HEK293 (cell line): ENCODE data around the gene BRPF1.

Experiments used
- HOXA7 ChIP-seq: sonication (generic); formaldehyde crosslinking; IDR thresholded peaks from 2 replicates; pipeline ENCODE4 v1.8.1; 2022; ENCODE audit warnings: missing genetic modification reagents, borderline replicate concordance
- KLF1 ChIP-seq: fragments of 450-650 bp; formaldehyde crosslinking; IDR thresholded peaks from 2 replicates; pipeline ENCODE4 v1.5.1; 2016; ENCODE audit warnings: missing biosample characterization, missing genetic modification characterization
- KLF7 ChIP-seq: fragments of 450-650 bp; formaldehyde crosslinking; IDR thresholded peaks from 2 replicates; pipeline ENCODE4 v1.5.1; 2016; ENCODE audit warnings: missing biosample characterization, missing genetic modification characterization, borderline replicate concordance
- MZF1 ChIP-seq: fragments of 450-650 bp; formaldehyde crosslinking; IDR thresholded peaks from 2 replicates; pipeline ENCODE4 v1.5.1; 2017; ENCODE audit warnings: missing biosample characterization, missing genetic modification characterization, borderline replicate concordance
- OSR2 ChIP-seq: fragments of 450-650 bp; formaldehyde crosslinking; IDR thresholded peaks from 2 replicates; pipeline ENCODE4 v1.5.1; 2016; ENCODE audit warnings: missing biosample characterization, missing genetic modification characterization
- OVOL3 ChIP-seq: fragments of 450-650 bp; formaldehyde crosslinking; IDR thresholded peaks from 2 replicates; pipeline ENCODE4 v1.5.1; 2016; ENCODE audit warnings: missing biosample characterization, missing genetic modification characterization
- PRDM4 ChIP-seq: fragments of 450-650 bp; formaldehyde crosslinking; IDR thresholded peaks from 2 replicates; pipeline ENCODE4 v1.5.1; 2017; ENCODE audit warnings: missing biosample characterization, missing genetic modification characterization
- SETDB1 ChIP-seq: IDR thresholded peaks from one replicate; pipeline ENCODE4 v1.6.1; 2017; ENCODE audit warnings: mild to moderate bottlenecking, low read length, moderate library complexity, mixed read lengths; ENCODE audit not compliant: insufficient read length
- ZBTB20 ChIP-seq: fragments of 450-650 bp; formaldehyde crosslinking; IDR thresholded peaks from 2 replicates; pipeline ENCODE4 v1.5.1; 2016; ENCODE audit warnings: missing biosample characterization, missing genetic modification characterization
- ZFP69B ChIP-seq: fragments of 450-650 bp; formaldehyde crosslinking; IDR thresholded peaks from 2 replicates; pipeline ENCODE4 v1.5.1; 2016; ENCODE audit warnings: missing biosample characterization, missing genetic modification characterization
- ZNF202 ChIP-seq: fragments of 450-650 bp; formaldehyde crosslinking; IDR thresholded peaks from 2 replicates; pipeline ENCODE4 v1.5.1; 2016; ENCODE audit warnings: missing biosample characterization, missing genetic modification characterization, borderline replicate concordance
- ZNF239 ChIP-seq: fragments of 450-650 bp; formaldehyde crosslinking; IDR thresholded peaks from 2 replicates; pipeline ENCODE4 v1.5.1; 2016; ENCODE audit warnings: missing biosample characterization, missing genetic modification characterization
- ZNF266 ChIP-seq: fragments of 450-650 bp; formaldehyde crosslinking; IDR thresholded peaks from 2 replicates; pipeline ENCODE4 v1.5.1; 2016; ENCODE audit warnings: missing biosample characterization, missing genetic modification characterization, low read depth
- ZNF302 ChIP-seq: fragments of 450-650 bp; formaldehyde crosslinking; IDR thresholded peaks from 2 replicates; pipeline ENCODE4 v1.5.1; 2016; ENCODE audit warnings: missing biosample characterization, missing genetic modification characterization, low read depth
- ZNF335 ChIP-seq: fragments of 450-650 bp; formaldehyde crosslinking; conservative IDR thresholded peaks from 2 replicates; pipeline ENCODE4 v1.5.1; 2016; ENCODE audit warnings: missing biosample characterization, missing genetic modification characterization
- ZNF426 ChIP-seq: fragments of 450-650 bp; formaldehyde crosslinking; IDR thresholded peaks from 2 replicates; pipeline ENCODE4 v1.5.1; 2017; ENCODE audit warnings: missing biosample characterization, missing genetic modification characterization, mild to moderate bottlenecking, inconsistent platforms, moderate library complexity
- ZNF558 ChIP-seq: fragments of 450-650 bp; formaldehyde crosslinking; IDR thresholded peaks from 2 replicates; pipeline ENCODE4 v1.5.1; 2016; ENCODE audit warnings: missing biosample characterization, missing genetic modification characterization
- ZNF571 ChIP-seq: fragments of 450-650 bp; formaldehyde crosslinking; IDR thresholded peaks from 2 replicates; pipeline ENCODE4 v1.5.0; 2017; ENCODE audit warnings: missing biosample characterization, missing genetic modification characterization
- ZNF610 ChIP-seq: fragments of 450-650 bp; formaldehyde crosslinking; IDR thresholded peaks from 2 replicates; pipeline ENCODE4 v1.5.1; 2016; ENCODE audit warnings: missing biosample characterization, missing genetic modification characterization, borderline replicate concordance
- ZNF621 ChIP-seq: fragments of 450-650 bp; formaldehyde crosslinking; IDR thresholded peaks from 2 replicates; pipeline ENCODE4 v1.5.1; 2017; ENCODE audit warnings: missing biosample characterization, missing genetic modification characterization
- ZNF626 ChIP-seq: fragments of 450-650 bp; sonication (Bioruptor Pico); formaldehyde crosslinking; IDR thresholded peaks from 2 replicates; pipeline ENCODE4 v1.5.1; 2018; ENCODE audit warnings: missing biosample characterization, missing genetic modification characterization, inconsistent platforms
- ZNF639 ChIP-seq: fragments of 450-650 bp; formaldehyde crosslinking; IDR thresholded peaks from 2 replicates; pipeline ENCODE4 v1.5.1; 2016; ENCODE audit warnings: missing biosample characterization, missing genetic modification characterization
- ZNF645 ChIP-seq: fragments of 450-650 bp; formaldehyde crosslinking; IDR thresholded peaks from 2 replicates; pipeline ENCODE4; 2016; ENCODE audit warnings: missing biosample characterization, missing genetic modification characterization
- ZNF658 ChIP-seq: fragments of 450-650 bp; formaldehyde crosslinking; IDR thresholded peaks from 2 replicates; pipeline ENCODE4; 2016; ENCODE audit warnings: missing biosample characterization, missing genetic modification characterization
- TF ChIP-seq, protein P1 (sequence below): fragments of 450-650 bp; formaldehyde crosslinking; IDR thresholded peaks from 2 replicates; pipeline ENCODE4 v1.5.1; 2016; ENCODE audit warnings: missing biosample characterization, missing genetic modification characterization
- TF ChIP-seq, protein P2 (sequence below): fragments of 450-650 bp; formaldehyde crosslinking; IDR thresholded peaks from 2 replicates; pipeline ENCODE4 v1.5.1; 2016; ENCODE audit warnings: missing biosample characterization, missing genetic modification characterization, low read depth
- TF ChIP-seq, protein P3 (sequence below): fragments of 450-650 bp; formaldehyde crosslinking; IDR thresholded peaks from 2 replicates; pipeline ENCODE4 v1.5.1; 2016; ENCODE audit warnings: missing biosample characterization, missing genetic modification characterization, borderline replicate concordance

BRPF1 gene

DNA sequence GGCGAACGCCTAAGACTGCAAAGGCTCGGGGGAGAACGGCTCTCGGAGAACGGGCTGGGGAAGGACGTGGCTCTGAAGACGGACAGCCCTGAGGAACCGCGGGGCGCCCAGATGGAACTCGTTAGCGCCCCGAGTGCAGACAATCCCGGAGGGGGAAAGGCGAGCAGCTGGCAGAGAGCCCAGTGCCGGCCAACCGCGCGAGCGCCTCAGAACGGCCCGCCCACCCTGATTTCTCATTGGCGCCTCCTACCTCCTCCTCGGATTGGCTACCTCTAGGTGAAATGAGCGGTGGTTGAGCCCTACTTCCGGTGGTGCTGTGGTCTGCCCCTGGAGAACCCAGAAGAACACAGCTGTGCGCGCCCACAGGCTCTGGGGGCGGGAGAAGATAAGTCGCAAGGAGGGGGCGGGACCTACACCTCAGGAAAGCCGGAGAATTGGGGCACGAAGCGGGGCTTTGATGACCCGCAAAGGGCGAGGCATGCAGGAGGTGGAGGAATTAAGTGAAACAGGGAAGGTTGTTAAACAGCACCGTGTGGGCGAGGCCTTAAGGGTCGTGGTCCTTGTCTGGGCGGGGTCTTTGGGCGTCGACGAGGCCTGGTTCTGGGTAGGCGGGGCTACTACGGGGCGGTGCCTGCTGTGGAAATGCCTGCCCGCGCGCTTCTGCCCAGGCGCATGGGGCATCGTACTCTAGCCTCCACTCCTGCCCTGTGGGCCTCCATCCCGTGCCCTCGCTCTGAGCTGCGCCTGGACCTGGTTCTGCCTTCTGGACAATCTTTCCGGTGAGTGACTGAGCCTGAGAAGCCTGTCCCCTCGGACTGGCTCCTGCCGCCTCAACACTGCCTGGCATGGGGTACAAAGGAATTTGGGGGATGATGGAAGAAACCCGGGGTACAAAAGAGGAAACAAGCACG, 18.4 kb downstream of the BRPF1 start, which contains the start of gene OGG1 (continued):
- peak; percentile 82 for TF ChIP-seq ZBTB20 (tag by site-specific recombination)
- TF ChIP-seq KLF1 (tag by site-specific recombination), result peak; percentile 98
- TF ChIP-seq ZNF658, result no peak
- TF ChIP-seq ZNF266 (tag by site-specific recombination), result no peak
- TF ChIP-seq, protein P1, sequence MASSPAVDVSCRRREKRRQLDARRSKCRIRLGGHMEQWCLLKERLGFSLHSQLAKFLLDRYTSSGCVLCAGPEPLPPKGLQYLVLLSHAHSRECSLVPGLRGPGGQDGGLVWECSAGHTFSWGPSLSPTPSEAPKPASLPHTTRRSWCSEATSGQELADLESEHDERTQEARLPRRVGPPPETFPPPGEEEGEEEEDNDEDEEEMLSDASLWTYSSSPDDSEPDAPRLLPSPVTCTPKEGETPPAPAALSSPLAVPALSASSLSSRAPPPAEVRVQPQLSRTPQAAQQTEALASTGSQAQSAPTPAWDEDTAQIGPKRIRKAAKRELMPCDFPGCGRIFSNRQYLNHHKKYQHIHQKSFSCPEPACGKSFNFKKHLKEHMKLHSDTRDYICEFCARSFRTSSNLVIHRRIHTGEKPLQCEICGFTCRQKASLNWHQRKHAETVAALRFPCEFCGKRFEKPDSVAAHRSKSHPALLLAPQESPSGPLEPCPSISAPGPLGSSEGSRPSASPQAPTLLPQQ (tag by site-specific recombination), result 0 out of 2 replicates have a peak, but pooled peaks have one; percentile 47
- peak; percentile 30; the same call in 1 of the 2 replicates for TF ChIP-seq ZFP69B (tag by site-specific recombination)
- TF ChIP-seq ZNF202, result no peak
- TF ChIP-seq SETDB1, result no peak
- no peak for TF ChIP-seq ZNF426
- TF ChIP-seq ZNF571, result no peak
- TF ChIP-seq ZNF610 (tag by site-specific recombination), result peak; percentile 79; the same call in 1 of the 2 replicates
- TF ChIP-seq ZNF626 (tag by site-specific recombination), result no peak
- peak; percentile 97 for TF ChIP-seq KLF7 (tag by site-specific recombination)
- TF ChIP-seq OSR2 (tag by site-specific recombination), result no peak
- TF ChIP-seq OVOL3 (tag by site-specific recombination), result no peak; the same call in 1 of the 2 replicates
- no peak for TF ChIP-seq ZNF302
- TF ChIP-seq ZNF621 (tag by site-specific recombination), result no peak
- no peak for TF ChIP-seq PRDM4 (tag by site-specific recombination)
- TF ChIP-seq MZF1 (tag by site-specific recombination), result no peak
- TF ChIP-seq ZNF335, result peak; percentile 96
- TF ChIP-seq, protein P2, sequence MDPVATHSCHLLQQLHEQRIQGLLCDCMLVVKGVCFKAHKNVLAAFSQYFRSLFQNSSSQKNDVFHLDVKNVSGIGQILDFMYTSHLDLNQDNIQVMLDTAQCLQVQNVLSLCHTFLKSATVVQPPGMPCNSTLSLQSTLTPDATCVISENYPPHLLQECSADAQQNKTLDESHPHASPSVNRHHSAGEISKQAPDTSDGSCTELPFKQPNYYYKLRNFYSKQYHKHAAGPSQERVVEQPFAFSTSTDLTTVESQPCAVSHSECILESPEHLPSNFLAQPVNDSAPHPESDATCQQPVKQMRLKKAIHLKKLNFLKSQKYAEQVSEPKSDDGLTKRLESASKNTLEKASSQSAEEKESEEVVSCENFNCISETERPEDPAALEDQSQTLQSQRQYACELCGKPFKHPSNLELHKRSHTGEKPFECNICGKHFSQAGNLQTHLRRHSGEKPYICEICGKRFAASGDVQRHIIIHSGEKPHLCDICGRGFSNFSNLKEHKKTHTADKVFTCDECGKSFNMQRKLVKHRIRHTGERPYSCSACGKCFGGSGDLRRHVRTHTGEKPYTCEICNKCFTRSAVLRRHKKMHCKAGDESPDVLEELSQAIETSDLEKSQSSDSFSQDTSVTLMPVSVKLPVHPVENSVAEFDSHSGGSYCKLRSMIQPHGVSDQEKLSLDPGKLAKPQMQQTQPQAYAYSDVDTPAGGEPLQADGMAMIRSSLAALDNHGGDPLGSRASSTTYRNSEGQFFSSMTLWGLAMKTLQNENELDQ (tag by site-specific recombination), result no peak
- TF ChIP-seq HOXA7 (CRISPR knock-in tag), result no peak
- TF ChIP-seq, protein P3, sequence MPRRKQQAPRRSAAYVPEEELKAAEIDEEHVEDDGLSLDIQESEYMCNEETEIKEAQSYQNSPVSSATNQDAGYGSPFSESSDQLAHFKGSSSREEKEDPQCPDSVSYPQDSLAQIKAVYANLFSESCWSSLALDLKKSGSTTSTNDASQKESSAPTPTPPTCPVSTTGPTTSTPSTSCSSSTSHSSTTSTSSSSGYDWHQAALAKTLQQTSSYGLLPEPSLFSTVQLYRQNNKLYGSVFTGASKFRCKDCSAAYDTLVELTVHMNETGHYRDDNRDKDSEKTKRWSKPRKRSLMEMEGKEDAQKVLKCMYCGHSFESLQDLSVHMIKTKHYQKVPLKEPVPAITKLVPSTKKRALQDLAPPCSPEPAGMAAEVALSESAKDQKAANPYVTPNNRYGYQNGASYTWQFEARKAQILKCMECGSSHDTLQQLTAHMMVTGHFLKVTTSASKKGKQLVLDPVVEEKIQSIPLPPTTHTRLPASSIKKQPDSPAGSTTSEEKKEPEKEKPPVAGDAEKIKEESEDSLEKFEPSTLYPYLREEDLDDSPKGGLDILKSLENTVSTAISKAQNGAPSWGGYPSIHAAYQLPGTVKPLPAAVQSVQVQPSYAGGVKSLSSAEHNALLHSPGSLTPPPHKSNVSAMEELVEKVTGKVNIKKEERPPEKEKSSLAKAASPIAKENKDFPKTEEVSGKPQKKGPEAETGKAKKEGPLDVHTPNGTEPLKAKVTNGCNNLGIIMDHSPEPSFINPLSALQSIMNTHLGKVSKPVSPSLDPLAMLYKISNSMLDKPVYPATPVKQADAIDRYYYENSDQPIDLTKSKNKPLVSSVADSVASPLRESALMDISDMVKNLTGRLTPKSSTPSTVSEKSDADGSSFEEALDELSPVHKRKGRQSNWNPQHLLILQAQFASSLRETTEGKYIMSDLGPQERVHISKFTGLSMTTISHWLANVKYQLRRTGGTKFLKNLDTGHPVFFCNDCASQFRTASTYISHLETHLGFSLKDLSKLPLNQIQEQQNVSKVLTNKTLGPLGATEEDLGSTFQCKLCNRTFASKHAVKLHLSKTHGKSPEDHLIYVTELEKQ, result no peak
- no peak for TF ChIP-seq ZNF645 (tag by site-specific recombination)
- no peak for TF ChIP-seq ZNF558 (tag by site-specific recombination)
- TF ChIP-seq ZNF239 (tag by site-specific recombination), result no peak
- no peak for TF ChIP-seq ZNF639 (tag by site-specific recombination)
